Measurements from ENCODE around the gene RESF1.

- TF ChIP-seq YY1 (IDR thresholded peaks at IDR 0.05; ENCODE audit: insufficient read depth, insufficient read length): no peak
- TF ChIP-seq ZNF274 (IDR thresholded peaks at IDR 0.05; ENCODE audit: low read depth, low read length): no peak
These were observed 30.1 kb upstream of the RESF1 start for GRCh38 chr12:31929027-31929526.

Data from NT2/D1 (cell line).